ENCODE data around the gene CRABP1.

The CRABP1 gene

DNA sequence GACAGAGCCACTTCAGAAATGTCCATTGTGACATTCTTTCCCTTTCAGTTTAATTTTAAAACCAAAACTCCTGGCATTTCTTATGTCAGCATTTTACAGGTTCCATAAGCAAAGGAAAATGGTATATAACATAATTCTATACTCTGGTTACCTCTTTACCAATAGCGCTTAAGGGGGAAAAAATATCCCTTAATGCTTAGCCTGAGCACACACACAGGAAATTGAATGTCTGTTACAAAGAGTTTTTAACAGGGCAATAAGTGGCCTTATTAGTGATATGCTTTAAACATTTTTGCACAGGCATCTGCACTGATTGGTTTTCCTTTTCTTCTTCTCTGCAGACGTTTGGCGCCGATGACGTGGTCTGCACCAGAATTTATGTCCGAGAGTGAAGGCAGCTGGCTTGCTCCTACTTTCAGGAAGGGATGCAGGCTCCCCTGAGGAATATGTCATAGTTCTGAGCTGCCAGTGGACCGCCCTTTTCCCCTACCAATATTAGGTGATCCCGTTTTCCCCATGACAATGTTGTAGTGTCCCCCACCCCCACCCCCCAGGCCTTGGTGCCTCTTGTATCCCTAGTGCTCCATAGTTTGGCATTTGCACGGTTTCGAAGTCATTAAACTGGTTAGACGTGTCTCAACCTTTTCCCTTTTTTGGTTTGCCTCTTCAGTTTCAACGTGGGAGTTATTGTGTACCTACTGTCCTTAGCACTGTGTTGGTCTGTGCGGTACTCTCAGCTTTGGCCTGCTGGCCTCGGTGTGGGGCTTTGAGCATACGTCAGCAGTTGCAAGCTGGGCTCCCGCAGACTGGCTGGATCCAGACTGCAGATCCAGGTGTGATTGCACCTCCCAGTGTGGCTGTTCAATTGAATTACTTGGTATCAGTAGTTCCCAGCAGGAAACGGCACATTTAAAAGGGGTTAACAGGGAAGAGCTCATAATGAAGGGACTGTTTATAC is 7.7 kb downstream of the CRABP1 start:
- DNase-seq, result peak; percentile 52 to 78

DNA sequence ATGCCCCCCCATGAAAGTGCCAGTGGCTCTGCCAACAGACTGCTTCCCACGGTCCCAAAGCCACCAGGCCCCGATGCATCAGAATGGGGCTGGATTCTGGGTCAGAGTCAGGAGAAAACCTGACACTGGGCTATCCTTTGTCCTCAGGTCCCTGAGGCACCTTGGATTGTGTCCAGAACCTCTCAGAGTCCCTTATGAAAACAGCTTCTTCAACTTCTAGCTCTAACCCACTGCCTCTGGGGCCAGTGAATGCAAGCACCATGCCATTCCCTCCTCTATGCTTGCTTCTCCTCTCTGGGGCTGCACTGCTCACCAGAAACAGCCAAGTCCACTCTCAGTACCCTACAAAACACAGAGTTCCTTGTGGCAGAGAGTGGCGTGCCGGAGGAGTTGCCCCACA is 9.9 kb downstream of the CRABP1 start:
- no peak for DNase-seq

DNA sequence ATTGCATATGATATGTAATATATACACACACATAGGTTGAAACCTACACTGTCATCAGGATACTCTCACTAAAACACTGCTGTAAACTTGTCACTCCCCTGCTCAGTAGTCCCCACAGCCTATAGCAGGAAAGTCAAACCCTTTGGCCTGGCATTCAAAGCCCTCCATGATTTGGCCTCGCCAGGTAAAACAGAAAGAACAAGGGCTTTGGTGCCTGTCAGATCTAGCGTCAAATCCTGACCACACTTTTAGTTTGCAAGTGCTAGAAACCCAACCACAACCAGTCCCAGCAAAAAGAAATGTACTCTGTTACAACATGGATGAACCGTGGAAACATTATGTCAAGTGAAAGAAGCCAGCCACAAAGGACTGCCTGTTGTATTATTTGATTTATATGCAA is 11.4 kb downstream of the CRABP1 start:
- no peak for DNase-seq

DNA sequence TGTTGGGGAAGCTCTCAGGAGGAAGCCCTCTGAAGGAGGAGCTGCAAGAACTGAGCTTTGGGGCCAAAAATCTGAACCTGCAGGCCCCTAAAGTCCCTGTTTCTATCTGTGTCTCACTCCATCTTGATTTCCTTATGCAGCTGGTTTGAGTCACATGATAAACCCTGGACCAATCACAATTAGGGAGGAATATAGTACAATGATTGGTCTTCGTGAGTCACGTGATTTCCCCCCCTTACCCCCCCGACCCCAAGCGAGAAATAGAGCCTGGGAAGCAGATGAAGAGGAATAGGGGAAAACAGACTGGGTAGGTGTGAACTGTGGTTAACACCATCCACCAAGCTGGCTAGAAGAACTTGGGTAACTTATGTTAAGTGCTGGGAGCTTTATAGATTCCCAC is 12.9 kb downstream of the CRABP1 start:
- peak in 1 of 2 experiments; percentile 19 for DNase-seq

DNA sequence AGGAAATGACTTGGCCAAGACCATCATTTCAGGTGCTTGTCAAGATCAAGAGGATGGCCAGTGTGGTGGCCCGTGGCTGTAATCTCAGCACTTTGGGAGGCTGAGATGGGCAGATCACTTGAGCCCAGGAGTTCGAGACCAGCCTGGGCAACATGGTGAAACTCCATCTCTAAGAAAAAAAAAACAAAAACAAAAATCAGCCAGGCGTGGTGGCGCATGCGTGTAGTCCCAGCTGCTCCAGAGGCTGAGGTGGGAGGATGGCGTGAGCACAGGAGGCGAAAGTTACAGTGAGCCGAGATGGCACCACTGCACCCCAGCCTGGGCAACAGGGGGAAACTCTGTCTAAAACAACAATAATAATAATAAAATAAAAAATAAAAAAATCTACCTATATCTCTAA is 15.0 kb downstream of the CRABP1 start:
- DNase-seq, result no peak

DNA sequence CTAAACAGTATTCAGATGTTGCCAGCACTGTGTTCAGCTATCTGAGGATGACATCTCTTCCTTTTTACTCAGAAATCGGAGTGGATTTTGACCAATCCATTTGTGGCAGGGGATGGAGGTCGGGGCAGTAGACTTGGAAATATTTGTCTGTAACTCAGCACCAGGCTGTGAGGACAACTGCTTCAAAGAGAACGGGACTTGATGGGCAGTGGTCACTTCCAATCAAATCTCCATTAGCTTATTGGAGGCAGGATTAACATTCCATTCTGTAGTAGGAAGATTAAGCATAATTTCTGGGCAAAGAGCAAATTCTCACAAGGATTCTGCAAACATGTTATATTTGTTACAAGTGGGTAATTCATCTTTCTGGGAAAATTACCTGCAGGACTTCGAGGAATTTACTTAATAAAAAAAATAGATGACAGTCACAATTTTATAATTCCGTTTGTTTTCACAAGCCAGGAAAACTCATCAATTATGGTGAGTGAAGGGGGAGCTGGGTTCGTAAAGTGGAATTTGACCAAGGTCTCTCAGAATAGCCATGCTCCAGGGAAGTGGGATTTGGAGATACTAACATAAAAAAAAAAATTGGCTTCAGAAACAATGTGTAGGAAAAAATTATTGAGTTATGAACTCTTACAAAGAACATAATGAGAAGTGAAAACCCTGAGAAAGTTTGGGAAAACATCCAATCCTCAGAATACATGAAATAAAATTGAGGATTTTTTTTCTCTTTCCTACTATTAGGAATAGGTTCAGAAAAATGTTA is 18.1 kb downstream of the CRABP1 start:
- no peak for DNase-seq

DNA sequence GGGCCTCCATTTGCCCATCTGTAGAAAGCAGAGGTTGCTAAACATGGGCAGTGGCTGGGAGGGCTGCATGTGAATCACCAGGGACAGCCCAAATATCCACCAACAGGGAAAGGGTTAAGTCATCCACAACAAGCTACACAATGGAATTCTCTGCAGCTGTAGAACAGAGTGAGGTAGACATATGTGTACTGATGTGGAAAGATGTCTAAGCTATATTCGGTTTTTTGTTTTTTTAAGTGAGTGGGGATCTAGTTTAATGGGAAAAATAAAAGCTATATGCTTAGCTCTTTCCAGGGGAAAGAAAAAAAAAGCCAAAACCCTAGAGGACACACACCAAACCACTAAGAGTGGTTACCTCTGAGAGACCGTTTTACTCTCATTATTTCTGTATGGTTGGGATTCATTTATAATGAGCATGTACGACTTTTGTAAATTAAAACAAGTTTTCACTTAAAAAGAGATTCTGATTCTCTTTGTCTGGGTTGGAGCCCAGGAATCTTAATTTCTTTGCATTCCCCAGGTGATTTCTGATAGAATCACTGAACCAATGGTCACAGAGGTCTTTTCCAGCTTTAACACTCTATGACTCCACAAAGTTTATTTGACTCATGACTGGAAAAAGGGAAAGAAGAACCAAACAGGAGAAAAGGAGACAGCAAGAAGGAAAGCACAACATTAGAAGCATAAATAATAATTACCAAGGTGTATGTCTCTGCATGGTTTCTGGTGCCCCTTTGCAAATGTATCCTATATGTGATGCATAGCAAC is 19.1 kb downstream of the CRABP1 start:
- DNase-seq, result no peak

DNA sequence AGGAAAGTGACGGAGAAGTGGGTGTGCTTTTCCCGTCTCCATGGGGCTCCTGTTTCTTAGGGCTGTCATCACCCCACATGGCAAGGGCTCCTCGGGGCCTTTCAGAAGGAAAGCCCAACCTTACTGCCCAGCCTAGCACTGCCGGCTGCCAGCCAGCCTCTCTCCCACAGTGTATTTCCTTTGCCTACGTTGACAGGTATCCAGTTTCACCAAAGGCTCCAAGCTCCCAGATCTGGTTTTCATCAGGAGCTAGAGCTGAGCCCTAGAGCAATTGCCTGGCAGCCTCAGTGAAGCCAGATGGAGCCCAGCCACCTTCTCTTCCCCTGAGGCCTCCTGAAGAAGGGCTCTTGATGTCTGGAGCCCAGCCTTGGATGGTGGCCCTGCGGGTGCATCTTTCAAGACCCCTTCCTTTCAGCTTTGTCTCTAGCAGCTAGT is 20.2 kb downstream of the CRABP1 start:
- no peak for DNase-seq

DNA sequence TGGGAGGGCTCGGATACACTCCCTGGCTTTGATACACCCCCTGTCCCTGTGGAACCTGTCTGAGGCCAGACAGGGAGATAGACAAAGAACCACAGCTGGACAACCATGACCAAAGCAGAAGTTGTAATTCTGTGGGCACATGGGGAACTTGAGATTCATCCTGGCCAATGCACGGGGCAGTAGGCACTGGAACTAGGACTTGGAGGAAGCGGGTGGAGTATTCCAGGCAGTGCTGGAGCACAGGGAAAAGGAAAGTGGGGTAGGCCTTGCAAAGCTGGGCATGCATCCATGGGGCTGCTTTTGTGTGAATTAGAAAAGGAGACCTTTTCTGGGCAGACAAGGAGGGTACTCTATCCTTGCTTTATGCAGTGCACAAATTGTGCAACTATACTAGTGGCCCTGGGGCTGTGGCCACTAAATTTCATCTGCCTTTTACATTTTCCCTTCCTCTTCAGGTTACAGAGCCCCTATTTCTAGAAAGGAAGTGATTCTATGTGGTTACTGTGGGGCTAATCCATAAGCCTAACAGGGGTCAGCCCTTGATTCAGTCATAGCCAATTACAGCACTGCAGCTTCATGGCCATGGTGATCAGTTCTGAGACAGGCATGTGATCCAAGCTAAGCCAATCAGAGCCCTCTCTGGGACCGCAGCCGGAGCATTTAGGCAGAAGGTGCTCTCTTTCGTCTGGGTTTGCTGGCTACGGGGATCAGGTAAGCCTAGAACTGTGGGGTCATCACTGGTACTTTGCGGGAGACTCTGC is 21.0 kb downstream of the CRABP1 start:
- no peak for DNase-seq

DNA sequence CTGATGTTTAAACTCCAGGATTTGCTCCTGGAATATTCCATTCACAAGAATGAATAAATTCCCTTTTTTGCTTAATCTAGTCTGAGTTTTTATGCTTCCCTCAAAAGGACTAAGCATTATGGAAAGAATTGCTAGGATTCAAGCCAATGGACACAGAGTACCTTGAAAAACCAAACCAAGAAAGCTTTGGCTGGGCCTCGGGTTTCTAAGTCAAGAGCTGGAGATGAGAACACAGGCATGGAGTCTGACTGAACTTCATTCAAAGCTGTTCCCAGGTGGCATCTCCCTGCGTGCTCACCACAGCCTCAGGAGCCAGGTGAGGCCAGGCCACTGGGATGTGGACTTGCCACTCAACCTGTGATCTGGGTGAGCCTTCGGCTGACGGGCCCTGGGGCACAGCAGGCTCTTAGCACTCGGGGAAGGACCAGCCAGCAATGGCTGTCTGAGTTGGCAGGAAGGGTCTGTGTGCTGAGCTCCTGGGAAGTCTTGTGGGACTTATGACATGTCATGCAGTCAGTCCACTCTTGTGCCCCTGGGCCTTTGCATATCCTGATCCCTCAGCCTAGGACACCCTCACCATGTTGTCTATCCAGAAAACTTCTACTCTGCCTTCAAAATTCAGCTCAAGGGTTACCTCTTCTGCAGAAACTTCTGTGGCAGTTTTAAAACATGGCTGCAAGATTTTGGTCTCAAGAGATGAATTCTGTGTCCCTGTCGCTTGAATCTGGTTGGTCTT is 21.8 kb downstream of the CRABP1 start:
- DNase-seq, result no peak

DNA sequence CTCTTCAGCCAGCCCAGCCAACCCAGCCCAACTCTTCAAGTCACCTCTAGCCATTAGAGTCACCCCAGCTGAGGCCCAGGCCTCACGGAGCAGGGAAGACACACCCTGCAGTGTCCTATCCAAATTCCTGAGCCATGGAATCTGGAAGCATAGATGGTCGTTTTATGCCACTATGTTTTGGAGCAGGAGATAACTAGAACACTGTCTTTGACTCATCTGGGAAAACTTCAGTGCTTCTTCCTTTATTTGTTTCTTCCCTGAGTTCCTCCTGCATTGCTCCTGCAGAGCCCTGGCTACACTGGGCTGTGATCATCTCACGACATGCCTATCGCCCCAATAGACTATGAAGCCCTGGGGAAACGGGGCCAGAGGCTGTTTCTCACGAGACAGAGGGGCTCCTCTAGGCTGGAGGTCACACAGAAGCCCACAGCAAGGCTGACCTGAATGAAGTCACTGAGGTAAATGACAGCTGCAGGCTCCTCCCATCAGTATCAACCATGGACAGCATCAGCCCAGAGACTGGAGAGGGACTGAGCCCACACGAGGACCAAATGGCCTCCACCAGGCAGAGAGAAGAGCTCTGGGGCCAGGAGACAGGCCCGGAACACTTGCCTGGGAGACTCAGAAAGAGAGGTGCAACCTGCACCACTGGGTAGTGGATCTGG is 22.7 kb downstream of the CRABP1 start:
- no peak for DNase-seq

DNA sequence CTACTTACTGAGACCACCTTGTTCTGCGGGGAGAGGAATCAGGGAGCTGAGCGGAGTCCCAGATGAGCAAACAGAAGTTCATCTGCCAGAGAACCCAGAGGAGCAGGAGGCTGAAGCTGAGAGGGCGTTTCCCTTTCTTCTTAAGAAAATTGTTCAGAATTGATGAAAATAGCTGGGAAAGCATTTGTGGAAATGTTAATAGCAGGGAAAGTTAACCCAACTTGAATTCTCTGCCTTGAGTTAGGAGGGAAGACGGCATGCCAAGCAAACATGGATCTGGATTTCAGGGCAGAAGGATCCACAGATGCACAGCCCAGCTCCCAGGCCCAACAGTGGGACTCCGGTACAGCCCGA is 23.2 kb downstream of the CRABP1 start:
- no peak for DNase-seq

DNA sequence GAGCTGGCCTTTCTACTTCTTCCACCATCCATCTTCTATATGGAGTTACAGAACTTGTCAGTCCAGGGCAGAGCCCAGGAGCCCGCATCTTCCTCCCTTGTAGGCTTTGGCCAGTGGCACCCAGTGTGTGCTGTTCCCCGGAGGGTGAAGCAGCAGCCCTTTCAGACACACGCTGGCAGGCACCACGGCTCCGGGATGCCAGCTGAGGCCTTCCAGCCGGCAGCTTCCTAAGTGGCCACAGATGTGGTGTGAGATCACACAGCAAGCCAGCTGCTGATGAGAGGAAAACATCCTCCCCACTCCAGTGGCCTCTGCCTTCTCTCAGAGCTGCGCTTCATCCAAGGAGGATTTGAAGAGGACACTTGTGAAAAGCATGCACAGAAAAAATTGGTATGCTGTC is 24.1 kb downstream of the CRABP1 start:
- no peak for DNase-seq

DNA sequence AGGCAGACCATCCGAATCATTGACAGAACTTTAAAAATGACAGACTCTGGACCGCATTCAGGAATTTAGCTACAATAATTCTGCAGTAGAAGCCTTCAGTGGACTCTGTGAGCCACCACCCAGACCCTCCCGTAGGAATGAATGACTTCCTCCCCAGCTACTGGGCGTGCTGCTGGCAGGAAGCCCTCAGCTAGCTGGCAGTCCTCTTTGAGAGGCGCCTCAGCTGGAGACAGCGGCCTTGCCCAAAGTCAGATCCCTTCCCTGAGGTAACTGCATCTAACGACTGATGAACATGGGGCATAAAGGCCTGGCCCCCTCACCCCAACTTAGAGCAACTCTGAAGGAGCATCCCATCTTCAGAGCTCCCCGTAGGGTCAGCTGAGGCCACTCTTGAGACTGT is 25.8 kb downstream of the CRABP1 start:
- no peak for DNase-seq

DNA sequence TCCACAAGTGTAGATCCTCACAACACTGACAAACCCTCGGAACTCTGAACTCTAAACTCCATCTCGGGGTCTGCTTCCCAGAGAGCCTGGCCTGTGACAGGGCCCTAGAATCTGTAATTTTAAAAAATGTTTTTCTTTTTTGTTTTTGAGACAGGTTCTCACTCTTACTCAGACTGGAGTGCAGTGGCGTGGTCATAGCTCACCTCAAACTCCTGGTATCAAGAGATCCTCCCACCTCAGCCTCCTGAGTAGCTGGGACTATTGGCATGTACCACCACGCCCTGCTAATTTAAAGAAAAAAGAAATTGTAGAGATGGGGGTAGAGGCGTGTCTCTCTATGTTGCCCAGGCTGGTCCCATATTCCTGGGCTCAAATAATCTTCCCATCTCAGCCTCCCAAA is 26.2 kb downstream of the CRABP1 start:
- no peak for DNase-seq

DNA sequence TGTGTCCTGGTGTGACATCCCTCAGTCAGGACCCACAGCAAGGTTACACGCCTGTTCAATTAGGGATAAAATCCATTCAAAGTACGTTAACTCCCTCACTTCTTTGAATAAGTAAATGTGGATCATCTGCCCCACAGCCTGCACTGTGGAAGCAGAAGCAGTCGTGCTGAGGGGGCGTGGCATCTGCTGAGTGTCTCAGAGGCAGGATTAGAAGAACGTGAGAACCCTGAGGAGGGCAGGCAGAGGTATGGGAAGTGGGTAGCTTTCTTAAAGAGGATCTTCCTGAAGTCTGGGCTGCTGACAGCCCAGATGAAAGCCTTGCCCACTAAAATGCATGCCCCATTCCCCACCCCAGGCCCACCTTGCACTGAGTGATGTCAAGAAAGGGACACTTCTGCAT is 28.5 kb downstream of the CRABP1 start:
- no peak for DNase-seq

DNA sequence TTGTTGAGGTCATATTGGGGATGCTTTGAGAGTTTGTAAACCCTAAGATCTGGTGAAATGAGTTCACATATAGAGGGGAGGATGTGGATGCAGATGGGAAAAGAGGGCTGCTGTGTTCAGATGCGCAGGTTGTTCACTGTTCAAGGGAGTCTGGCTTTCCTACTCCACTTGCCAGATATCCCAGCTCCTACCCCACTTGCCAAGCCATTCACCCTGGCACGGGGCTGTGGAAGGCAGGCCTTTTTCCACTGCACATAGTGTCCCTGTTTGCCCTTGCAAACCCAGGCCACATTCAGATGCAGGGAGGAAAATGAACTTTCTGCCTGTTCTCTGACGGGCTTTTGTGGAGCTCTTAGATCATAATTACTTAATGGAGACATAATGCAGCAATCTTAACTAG is 29.0 kb downstream of the CRABP1 start:
- no peak for DNase-seq

DNA sequence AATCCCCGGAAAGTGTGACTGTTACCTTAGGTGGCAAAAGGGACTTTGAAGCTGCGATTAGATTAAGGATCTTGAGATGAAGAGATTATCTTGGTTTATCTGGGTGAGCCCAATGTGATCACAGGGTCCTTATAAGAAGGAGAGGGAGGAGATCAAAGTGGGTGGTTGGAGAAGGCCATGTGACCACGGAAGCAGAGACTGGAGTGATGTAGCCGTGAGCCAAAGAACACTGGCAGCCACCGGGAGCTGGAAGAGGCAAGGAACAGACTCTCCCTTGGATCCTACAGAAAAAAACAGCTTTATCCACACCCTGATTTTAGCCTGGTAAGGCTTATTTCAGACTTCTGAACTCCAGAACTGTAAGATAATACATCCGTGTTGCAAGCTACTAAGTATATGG is 29.9 kb downstream of the CRABP1 start:
- no peak for DNase-seq

DNA sequence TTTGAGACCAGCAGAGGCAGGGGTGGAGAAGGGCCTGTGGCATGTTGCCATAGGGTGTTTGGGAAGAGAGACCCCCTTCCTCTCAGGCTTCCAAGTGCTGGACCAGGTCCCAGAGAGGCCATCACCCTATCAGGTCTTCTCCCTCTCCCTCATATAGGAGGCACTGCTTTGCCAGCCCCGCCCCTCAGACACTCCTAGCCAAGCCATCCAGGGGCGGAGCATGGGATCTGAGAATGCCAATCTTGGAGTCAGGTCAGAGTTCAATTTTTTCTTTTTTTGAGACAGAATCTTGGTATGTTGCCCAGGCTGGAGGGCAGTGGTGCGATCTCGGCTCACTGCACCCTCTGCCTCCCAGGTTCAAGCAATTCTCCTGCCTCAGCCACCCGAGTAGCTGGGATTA is 32.7 kb downstream of the CRABP1 start:
- no peak for DNase-seq

DNA sequence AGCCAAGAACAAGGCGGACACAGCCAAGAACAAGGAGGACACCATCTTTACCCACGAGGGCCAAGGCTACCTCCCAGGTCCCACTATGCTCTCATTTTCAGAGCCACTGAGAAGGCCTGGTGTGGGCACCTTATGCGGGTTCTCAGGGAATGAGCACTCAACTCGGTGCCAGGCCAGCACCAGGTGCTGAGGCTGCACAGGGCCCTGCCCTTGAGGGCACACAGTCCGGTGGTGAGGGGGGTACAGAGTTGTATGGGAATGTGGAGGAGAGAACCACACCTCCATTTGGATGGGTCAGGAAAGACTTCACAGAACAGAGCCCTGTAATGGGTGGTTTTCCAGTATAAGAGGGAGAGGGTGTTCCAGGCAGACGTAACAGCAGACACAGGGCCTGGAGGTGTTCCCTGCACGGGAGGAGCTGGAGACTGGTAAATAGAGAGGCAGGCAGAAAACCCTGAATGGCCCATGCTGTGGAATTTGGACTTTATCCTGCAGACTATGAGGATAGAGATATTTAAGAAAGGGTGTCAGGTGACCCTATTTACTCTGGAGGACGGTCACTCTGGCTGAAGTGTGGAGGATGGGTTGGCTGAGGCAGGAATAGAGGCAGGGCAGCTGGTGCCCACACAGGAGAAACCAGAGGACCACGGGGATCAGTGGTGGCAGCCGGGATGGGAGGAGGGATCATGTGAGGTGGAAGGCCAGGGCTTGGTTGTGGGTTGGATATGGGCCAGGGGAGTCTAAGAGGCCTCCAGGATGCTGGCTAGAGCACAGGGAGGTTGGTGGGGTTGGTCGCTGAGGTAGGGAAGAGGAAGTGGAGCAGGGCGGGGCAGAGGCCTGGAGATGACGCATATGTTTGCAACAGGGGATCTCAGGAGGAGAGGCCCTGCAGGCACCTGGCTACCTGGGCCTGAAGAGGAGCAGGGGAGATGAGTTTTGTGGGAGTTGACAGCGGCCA is 34.6 kb downstream of the CRABP1 start:
- no peak for DNase-seq
